SJCRH30 (cell line): ENCODE data around the gene ABLIM1. TPM values are rescaled to one million over a fixed set of nuclear protein-coding genes. Genes with fewer than 3 reads are reported as not detected.

Experiments
- DNase-seq, 2 experiments: peaks; one replicate each; pipeline ENCODE4 v3.0.0-alpha.2; 2015 to 2020
- H3K27ac ChIP-seq: fragments of 250-450 bp; sonication (Bioruptor Pico); 2 replicates; pipeline ENCODE4 v1.5.1; 2020; ENCODE audit warnings: mild to moderate bottlenecking, moderate library complexity
- H3K27me3 ChIP-seq: fragments of 250-450 bp; sonication (Bioruptor Pico); 2 replicates; pipeline ENCODE4 v1.5.1; 2020; ENCODE audit warnings: mild to moderate bottlenecking, moderate library complexity
- H3K36me3 ChIP-seq: fragments of 250-450 bp; sonication (Bioruptor Pico); 2 replicates; pipeline ENCODE4 v1.5.1; 2020; ENCODE audit warnings: mild to moderate bottlenecking, moderate library complexity
- H3K4me1 ChIP-seq: fragments of 250-450 bp; sonication (Bioruptor Pico); 2 replicates; pipeline ENCODE4 v1.5.1; 2020; ENCODE audit warnings: mild to moderate bottlenecking, moderate library complexity
- H3K4me3 ChIP-seq: fragments of 250-450 bp; sonication (Bioruptor Pico); 2 replicates; pipeline ENCODE4 v1.5.1; 2020; ENCODE audit warnings: mild to moderate bottlenecking, moderate library complexity
- H3K9me3 ChIP-seq: fragments of 250-450 bp; sonication (Bioruptor Pico); replicated peaks from 2 replicates; pipeline ENCODE4 v1.5.1; 2020; ENCODE audit warnings: mild to moderate bottlenecking, moderate library complexity
- total RNA-seq: library from RNA; depleted of rRNA; stranded (reverse); fragments of >200 nt; shearing (Covaris generic); gene quantifications from 2 replicates; pipeline ENCODE4 v1.2.3, GENCODE V29; 2014

ABLIM1 gene
- total RNA-seq, 1 experiment from 2014 or later: 23.9 TPM

GRCh38 chr10:114629824-114630730 is 28.0 kb downstream of the ABLIM1 start:
- H3K9me3 ChIP-seq: peaks cover under 1% of the 10 kb centered on the region
- peaks cover 31% of the 10 kb centered on the region for H3K4me1 ChIP-seq
- no peak overlapping the region for H3K4me3 ChIP-seq
- DNase-seq: no peak
- no peaks in the 10 kb centered on the region for H3K27me3 ChIP-seq
- H3K27ac ChIP-seq: no peak overlapping the region
- peaks cover 5% of the 10 kb centered on the region; the same call in 1 of the 2 replicates for H3K36me3 ChIP-seq

DNA sequence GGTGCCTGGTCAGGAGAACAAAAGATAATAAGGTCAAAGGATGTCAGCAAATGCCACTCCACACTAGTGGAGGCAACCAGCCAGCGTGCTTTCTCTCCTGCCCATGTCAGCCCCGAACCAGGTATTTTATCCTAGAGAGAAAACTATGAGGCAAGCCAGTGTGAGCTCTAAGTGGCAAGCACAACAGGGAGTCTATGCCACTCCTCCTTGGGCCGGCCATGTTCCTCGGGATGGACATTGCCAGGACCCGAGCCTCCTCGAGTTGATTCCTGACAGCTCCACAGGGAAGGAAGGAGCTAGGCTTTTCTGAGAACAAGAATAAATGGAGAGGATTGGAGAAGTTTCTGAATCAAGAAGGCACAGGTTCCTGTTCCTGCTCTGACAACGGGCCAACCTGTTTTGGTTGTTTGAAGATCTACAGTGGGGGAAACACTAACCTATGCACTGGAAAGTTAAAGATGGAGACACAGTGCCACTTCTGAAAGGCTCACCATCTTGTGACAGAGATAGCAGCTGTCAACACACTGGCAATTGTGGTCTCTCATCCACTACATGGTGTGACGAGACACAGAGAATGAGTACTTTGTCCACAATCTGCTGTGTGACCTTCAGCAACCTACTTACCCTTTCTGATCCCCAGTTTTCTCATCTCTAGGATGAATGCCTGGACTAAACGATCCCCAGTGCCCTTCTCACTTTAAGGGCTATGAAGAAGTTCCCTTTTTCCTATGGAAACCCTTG is 28.8 kb downstream of the ABLIM1 start:
- Histone ChIP-seq H3K4me3 (no peak overlapping the region), H3K27me3 (no peaks in the 10 kb centered on the region), H3K36me3 (peaks cover 5% of the 10 kb centered on the region; the same call in 1 of the 2 replicates), H3K4me1 (peaks cover 27% of the 10 kb centered on the region), H3K9me3 (peaks cover 6% of the 10 kb centered on the region), H3K27ac (no peak overlapping the region)
- DNase-seq: no peak

DNA sequence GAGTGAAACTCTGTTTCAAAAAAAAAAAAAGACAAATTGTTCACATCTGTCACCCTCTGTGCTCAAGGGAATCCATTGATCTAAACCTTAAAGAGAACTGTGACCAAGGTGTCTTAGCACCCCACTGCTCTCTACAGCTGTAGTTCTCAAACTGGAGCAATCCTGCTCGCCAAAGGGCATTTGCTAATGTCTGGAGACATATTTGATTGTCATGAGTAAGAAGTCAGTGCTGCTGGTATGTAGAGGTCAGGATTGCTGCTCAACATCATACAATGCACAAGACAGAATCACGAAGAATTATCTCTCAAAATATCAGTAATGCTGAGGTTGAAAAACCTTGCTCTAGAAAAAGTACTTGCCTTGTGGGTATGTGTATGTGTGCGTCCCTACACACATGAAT is 30.0 kb downstream of the ABLIM1 start:
- peaks cover 5% of the 10 kb centered on the region; the same call in 1 of the 2 replicates for H3K36me3 ChIP-seq
- H3K27ac ChIP-seq: no peak overlapping the region
- no peak for DNase-seq
- H3K27me3 ChIP-seq: no peaks in the 10 kb centered on the region
- peaks cover 6% of the 10 kb centered on the region for H3K9me3 ChIP-seq
- peaks cover 31% of the 10 kb centered on the region for H3K4me1 ChIP-seq
- no peak overlapping the region for H3K4me3 ChIP-seq

- Histone ChIP-seq H3K27me3 (no peaks in the 10 kb centered on the region), H3K9me3 (peaks cover 6% of the 10 kb centered on the region), H3K4me3 (no peak overlapping the region), H3K36me3 (peaks cover 5% of the 10 kb centered on the region; the same call in 1 of the 2 replicates), H3K27ac (no peak overlapping the region), H3K4me1 (peaks cover 35% of the 10 kb centered on the region)
- no peak for DNase-seq
These were observed 31.2 kb downstream of the ABLIM1 start for GRCh38 chr10:114626841-114627240.

DNA sequence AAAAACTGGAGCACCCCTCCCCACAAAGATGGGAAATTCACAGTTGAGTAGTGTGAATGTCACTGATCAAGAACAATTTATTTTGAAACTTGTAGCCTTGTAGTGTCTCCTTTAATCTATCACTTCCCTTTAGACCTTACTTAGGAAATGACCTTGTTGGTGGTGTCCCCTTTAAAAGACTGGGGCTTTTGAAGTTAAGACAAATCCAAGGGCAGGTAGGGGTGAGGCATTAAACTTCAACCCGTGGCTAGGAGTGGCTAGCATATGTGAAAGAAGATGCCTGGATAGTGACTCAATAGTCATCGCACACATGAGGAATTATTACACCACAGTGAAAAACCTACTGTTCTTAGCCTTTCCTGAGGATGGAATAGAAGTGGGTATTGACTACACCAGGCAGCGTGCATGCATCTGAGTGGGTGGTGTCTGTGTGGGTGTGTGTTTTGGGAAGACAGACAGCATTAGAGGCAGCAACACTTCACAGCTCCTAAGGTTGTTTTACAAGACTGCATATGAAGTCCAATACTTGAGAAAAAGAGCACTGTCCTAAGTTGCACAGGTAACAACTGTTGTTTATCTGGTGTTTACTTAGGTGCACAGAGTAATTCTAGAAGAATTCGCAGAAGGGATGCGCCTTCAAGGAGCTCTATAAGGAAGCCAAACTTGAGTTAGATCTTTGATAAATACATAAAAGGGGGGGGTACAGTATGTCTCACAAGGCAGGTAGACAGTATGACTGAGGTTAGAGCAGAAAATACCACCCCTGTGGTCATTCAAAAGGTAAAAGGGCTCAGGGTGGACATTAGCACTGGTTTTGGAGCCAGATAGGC is 32.9 kb downstream of the ABLIM1 start:
- peaks cover 5% of the 10 kb centered on the region; the same call in 1 of the 2 replicates for H3K36me3 ChIP-seq
- H3K27ac ChIP-seq: no peak overlapping the region
- no peaks in the 10 kb centered on the region for H3K27me3 ChIP-seq
- H3K4me3 ChIP-seq: no peak overlapping the region
- DNase-seq: no peak
- peaks cover 6% of the 10 kb centered on the region for H3K9me3 ChIP-seq
- H3K4me1 ChIP-seq: peaks cover 31% of the 10 kb centered on the region

DNA sequence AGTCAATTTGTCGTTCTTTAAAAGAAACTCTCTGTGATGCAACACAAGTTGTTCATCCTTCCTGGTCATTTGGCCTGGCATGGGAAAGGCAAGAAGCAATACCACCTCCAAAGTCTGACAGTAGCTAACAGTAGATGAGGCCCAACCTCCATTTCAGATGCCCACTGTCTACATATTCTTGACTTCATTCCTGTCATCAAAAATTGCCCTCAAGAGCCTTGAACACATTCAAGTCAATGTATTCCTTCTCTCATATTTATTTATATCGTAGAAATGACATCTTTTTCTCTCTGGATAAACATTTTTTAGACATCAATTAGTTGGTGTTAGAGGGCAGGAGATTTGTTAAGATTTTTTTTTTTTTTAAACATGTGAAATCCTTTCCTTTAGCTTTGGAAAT is 33.7 kb downstream of the ABLIM1 start:
- H3K4me1 ChIP-seq: peaks cover 34% of the 10 kb centered on the region
- peaks cover 5% of the 10 kb centered on the region; the same call in 1 of the 2 replicates for H3K36me3 ChIP-seq
- no peaks in the 10 kb centered on the region for H3K27me3 ChIP-seq
- no peak overlapping the region for H3K4me3 ChIP-seq
- H3K27ac ChIP-seq: peak overlapping the region; percentile 69
- DNase-seq: no peak
- peaks cover 6% of the 10 kb centered on the region for H3K9me3 ChIP-seq

DNA sequence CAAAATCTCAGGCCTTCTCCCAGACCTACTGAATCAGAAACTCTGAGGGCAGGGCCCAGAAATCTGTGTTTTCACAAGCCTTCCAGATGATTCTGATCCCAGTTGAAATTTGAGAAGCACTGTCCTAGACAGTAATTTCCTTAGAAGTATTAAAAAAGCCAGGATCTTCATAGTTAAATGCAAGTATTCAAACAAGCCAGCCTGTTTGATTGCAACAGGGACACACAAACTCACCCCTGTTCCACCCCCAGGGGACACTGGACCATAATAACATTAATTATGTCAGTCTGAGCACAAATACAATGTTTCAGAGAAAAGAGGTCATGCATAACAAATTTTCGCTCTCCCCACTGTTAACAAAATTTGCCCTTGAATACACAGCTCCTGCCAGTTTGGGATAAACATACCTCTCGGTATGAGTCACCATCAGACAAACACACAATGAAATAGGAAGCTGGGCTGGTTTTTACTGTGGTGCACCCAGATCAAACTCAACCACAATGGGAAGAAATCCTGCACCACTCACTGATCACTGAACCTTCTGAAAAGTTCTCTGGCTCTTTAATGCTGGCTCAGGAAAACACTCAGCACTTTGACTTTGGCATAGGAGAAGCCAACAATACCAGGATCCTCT is 34.3 kb downstream of the ABLIM1 start:
- peak; percentile 82 to 93 for DNase-seq
- peak overlapping the region; percentile 69 for H3K27ac ChIP-seq

DNA sequence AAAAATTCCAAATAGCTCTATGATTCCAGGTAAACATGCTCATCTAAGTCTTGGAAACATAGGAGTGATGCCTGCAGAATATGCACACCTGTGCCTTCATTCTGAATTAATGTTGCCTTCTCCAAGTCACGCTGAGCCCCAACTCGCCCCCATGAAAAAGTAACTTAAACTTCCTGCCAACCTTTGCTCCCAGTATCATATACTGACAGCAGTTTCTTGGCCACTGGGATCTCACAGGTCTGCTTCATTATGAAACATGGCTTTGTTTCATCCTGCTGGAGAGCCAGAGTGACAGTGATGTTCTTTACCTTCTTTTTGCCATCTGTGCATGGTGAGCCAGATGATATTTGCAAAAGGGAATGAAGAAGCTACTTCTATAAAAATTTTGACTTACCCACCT is 34.9 kb downstream of the ABLIM1 start:
- Histone ChIP-seq H3K4me1 (peaks cover 34% of the 10 kb centered on the region), H3K9me3 (peaks cover 6% of the 10 kb centered on the region), H3K27me3 (no peaks in the 10 kb centered on the region), H3K27ac (peak overlapping the region; percentile 69), H3K36me3 (peaks cover 5% of the 10 kb centered on the region; the same call in 1 of the 2 replicates), H3K4me3 (no peak overlapping the region)
- DNase-seq: no peak

More for the DNA sequence above, 34.3 kb downstream of the ABLIM1 start:
- Histone ChIP-seq H3K4me3 (no peak overlapping the region), H3K9me3 (peaks cover 6% of the 10 kb centered on the region), H3K4me1 (peaks cover 34% of the 10 kb centered on the region), H3K27me3 (no peaks in the 10 kb centered on the region), H3K36me3 (peaks cover 5% of the 10 kb centered on the region; the same call in 1 of the 2 replicates)

DNA sequence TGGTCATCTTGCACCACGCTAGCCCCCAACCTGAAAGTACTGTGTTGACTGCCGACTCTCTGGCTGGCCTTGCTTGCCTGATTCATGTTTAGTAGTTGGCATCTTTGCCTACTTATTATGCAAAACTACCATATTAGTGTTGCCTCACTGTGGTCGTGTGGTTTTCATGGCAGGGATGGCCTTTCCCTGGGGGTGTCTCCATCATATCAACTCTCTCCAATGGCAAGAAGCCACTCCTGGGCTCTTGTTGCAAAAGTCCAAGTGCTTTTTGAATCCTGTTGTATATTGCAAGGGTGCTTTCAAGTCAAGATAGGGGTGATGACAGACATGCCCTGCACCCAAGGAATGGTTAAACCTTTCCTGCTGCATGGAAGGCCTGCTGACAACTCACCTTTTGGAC is 39.4 kb downstream of the ABLIM1 start:
- H3K9me3 ChIP-seq: no peaks in the 10 kb centered on the region
- no peak overlapping the region for H3K27ac ChIP-seq
- no peak for DNase-seq
- no peak overlapping the region for H3K4me3 ChIP-seq
- peaks cover 18% of the 10 kb centered on the region for H3K4me1 ChIP-seq
- no peaks in the 10 kb centered on the region for H3K27me3 ChIP-seq
- H3K36me3 ChIP-seq: no peaks in the 10 kb centered on the region; the same call in 1 of the 2 replicates

DNA sequence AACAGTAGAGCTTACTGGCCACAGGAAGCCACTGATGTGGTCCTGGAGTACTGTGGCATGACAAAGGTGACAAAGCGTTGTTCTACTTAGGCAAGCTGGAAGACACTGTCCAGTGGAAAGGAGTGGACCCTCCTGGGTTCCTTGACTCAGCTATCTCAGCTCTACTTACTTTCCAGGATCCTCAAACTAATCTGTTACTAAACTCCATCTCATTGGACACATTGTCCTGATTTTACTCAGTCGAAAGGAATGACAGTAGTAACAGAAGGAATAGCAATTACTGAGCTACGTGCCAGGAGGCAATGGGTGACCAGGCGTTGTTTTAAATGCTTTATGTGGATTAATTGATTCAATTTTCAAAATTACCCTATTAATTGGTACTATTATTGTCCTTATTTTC is 41.6 kb downstream of the ABLIM1 start:
- DNase-seq: no peak
- Histone ChIP-seq H3K27ac (no peak overlapping the region), H3K27me3 (no peaks in the 10 kb centered on the region), H3K9me3 (no peaks in the 10 kb centered on the region), H3K4me1 (peaks cover 12% of the 10 kb centered on the region), H3K4me3 (no peak overlapping the region), H3K36me3 (no peaks in the 10 kb centered on the region; the same call in 1 of the 2 replicates)

DNA sequence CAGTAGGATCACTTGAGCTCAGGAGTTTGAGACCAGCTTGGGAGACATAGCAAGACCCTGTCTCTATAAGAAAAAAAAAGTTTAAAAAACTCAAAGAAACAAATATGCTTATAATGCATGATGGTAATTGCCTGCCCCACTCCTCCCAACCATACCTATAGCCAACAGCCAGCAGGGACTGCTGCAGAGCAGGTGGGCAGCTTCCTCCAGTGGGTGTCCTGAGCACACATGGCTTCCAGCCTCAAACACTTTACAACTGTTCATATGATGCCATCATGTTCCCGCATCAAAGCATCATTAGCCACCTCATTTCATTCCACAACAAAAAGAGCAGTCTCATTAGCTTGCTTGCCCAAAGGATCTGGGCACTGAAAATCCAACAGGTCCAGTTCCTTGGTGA is 42.0 kb downstream of the ABLIM1 start:
- no peaks in the 10 kb centered on the region for H3K9me3 ChIP-seq
- H3K4me3 ChIP-seq: no peak overlapping the region
- no peak for DNase-seq
- no peak overlapping the region for H3K27ac ChIP-seq
- peaks cover 12% of the 10 kb centered on the region for H3K4me1 ChIP-seq
- H3K36me3 ChIP-seq: no peaks in the 10 kb centered on the region; the same call in 1 of the 2 replicates
- H3K27me3 ChIP-seq: no peaks in the 10 kb centered on the region

DNA sequence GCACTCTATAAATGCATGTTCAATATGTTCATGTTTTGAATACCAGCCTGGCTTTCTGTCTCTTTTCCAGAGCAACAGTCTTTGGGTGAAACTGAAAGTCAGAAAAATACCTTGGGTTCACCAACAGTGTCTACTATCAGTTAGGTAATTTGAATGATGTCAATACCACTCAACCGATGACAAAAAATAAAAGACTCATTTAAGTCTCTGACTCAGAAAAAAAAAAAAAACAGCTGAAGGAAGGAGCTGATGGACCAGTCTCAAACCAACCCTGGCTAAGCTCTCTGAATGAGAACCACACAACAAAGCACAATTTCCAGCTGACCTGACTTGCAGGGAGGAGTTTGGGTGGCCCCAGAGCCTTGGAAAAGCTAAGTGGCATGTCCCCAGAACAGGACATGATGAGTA is 42.5 kb downstream of the ABLIM1 start:
- H3K36me3 ChIP-seq: no peaks in the 10 kb centered on the region; the same call in 1 of the 2 replicates
- peaks cover 12% of the 10 kb centered on the region for H3K4me1 ChIP-seq
- no peaks in the 10 kb centered on the region for H3K27me3 ChIP-seq
- H3K4me3 ChIP-seq: no peak overlapping the region
- DNase-seq: no peak
- H3K27ac ChIP-seq: no peak overlapping the region
- no peaks in the 10 kb centered on the region for H3K9me3 ChIP-seq

- H3K4me1 ChIP-seq: peaks cover 8% of the 10 kb centered on the region; the same call in 1 of the 2 replicates
- H3K27ac ChIP-seq: no peak overlapping the region
- no peaks in the 10 kb centered on the region; the same call in 1 of the 2 replicates for H3K36me3 ChIP-seq
- no peaks in the 10 kb centered on the region for H3K27me3 ChIP-seq
- no peak overlapping the region for H3K4me3 ChIP-seq
- H3K9me3 ChIP-seq: no peaks in the 10 kb centered on the region
- DNase-seq: no peak
These were observed 44.7 kb downstream of the ABLIM1 start for GRCh38 chr10:114613237-114613979.
